GM19397 (cell line): Measurements from ENCODE around the gene CSPG4.
A peak's percentile ranks its signal among the peaks of the same experiment; 100 is the strongest.
"Not testable (repeated sequence)": the region's sequence is repeated elsewhere in the genome, so short reads cannot be mapped to it uniquely, and the experiment has no call there.

ENCODE experiments used
- ATAC-seq: cut with Tn5 transposase; IDR thresholded peaks from one replicate; pipeline ENCODE4 v1.9.1; 2021; ENCODE audit warnings: mild to moderate bottlenecking, moderate library complexity; ENCODE audit not compliant: unreplicated experiment

Gene CSPG4

DNA sequence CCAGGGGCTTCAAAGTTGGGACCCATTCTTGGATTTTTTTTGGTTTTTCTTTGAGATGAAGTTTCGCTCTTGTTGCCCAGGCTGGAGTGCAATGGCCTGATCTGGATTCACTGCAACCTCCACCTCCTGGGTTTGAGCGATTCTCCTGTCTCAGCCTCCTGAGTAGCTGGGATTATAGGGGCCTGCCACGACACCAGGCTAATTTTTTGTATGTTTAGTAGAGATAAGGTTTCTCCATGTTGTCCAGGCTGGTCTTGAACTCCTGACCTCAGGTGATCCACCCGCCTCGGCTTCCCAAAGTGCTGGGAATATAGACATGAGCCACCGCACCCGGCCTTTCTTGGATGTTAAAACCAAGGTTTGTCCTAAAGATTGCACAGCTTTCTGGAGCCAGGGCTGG, 78.7 kb downstream of the CSPG4 start:
- ATAC-seq: not testable (repeated sequence)

DNA sequence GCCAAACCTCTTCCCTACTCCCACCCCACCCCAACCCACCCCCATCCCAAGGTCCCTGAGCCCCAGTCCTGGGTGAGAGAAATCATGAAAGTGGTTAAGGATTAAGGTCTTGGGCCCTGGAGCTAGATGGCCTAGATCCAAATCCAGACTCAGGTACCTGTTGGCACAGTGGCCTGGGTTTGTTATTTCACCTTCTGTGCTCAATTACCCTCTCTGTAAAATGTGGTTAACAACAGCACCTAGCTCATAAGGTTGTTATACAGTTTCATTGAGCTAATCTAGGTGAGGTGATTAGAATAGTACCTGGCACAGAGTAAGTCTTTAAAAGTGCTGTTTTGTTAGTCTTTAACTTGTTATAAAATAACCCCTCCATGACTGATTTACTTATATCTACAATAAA, 80.7 kb downstream of the CSPG4 start:
- no peak for ATAC-seq

DNA sequence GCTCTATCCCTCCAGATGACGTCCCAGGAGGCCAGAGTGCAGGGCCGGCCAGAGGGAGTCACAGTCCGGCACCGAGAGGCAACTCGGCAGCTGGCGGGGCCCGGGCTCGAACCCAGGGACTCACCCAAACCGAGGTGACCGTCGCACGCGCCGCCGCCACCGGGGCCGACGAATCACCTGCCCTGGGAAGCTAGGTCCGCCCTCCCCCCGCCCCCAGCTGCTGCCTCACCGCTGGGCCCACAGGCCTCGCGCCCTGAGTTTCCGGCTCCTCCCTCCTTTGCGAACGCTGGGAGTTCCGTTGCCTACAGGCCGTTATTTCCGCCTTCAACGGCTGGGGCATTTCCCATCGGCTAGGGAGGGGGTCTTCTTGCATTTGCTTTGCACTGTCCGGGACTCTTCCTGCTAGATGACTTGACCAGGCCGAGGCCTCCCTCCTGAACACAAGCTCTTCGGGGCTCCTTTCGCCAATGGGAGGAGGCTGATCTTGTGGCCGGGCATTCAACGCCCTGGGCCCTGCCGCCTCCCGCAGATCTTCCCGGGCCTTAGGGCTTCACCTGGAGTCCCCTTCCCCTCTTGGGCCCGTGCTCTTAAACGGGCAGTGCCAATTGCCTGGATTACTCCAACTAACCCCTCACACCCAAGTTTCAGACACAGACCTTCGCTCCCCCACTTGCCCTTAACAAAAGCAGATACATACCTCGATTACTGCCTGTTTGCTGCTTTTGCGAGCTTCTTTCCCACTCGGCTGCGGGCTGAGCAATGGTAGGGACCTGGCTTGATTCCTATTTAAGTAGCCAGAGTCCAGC, 86.9 kb downstream of the CSPG4 start, which contains the start of gene SNUPN:
TSS of gene SNUPN (minus strand) at position 184 of the 806 bp plus-strand sequence. CDS start 4,674 bp downstream, outside the sequence.
- ATAC-seq: peak; percentile 78
